ENCODE measurements around the gene WIPF2.

The WIPF2 gene

GRCh38 chr17:40317880-40318829 is 99.1 kb downstream of the WIPF2 start:
- in situ Hi-C loops (cut with HindIII; ENCODE audit: low pct_ligation_motif_present, low pct_unique_long_range_greater_than_20kb, low sequenced_read_pairs) = loop anchor here (25.0 kb wide), 1 partner anchor 219 kb away; no protein-coding TSS in a partner anchor
- DNase-seq = peak; percentile 97

GRCh38 chr17:40318830-40319391 is 99.8 kb downstream of the WIPF2 start:
- DNase-seq = no peak
- in situ Hi-C loops (cut with HindIII; ENCODE audit: low pct_ligation_motif_present, low pct_unique_long_range_greater_than_20kb, low sequenced_read_pairs) = loop anchor here (25.0 kb wide), 1 partner anchor 218 kb away; no protein-coding TSS in a partner anchor

- no peak for DNase-seq
- in situ Hi-C loops (cut with HindIII; ENCODE audit: low pct_ligation_motif_present, low pct_unique_long_range_greater_than_20kb, low sequenced_read_pairs) = loop anchor here (25.0 kb wide), 1 partner anchor 217 kb away; no protein-coding TSS in a partner anchor
Measured at GRCh38 chr17:40319651-40320540, 100.8 kb downstream of the WIPF2 start.

GRCh38 chr17:40320756-40321523 is 101.8 kb downstream of the WIPF2 start:
- no peak for DNase-seq
- in situ Hi-C loops (cut with HindIII; ENCODE audit: low pct_ligation_motif_present, low pct_unique_long_range_greater_than_20kb, low sequenced_read_pairs) = loop anchor here (25.0 kb wide), 1 partner anchor 216 kb away; no protein-coding TSS in a partner anchor

- no peak for DNase-seq
- in situ Hi-C loops (cut with HindIII; ENCODE audit: low pct_ligation_motif_present, low pct_unique_long_range_greater_than_20kb, low sequenced_read_pairs) = loop anchor here (25.0 kb wide), 1 partner anchor 216 kb away; no protein-coding TSS in a partner anchor
Measured at GRCh38 chr17:40321524-40321929, 102.4 kb downstream of the WIPF2 start.

- in situ Hi-C loops (cut with HindIII; ENCODE audit: low pct_ligation_motif_present, low pct_unique_long_range_greater_than_20kb, low sequenced_read_pairs) = loop anchor here (25.0 kb wide), 1 partner anchor 215 kb away; no protein-coding TSS in a partner anchor
- DNase-seq = no peak
Measured at GRCh38 chr17:40321961-40322357, 102.9 kb downstream of the WIPF2 start.

GRCh38 chr17:40322358-40323315 is 103.5 kb downstream of the WIPF2 start:
- in situ Hi-C loops (cut with HindIII; ENCODE audit: low pct_ligation_motif_present, low pct_unique_long_range_greater_than_20kb, low sequenced_read_pairs) = loop anchor here (25.0 kb wide), 1 partner anchor 215 kb away; no protein-coding TSS in a partner anchor
- peak; percentile 76 for DNase-seq

GRCh38 chr17:40323391-40324381 is 104.6 kb downstream of the WIPF2 start:
- DNase-seq = peak; percentile 31
- in situ Hi-C loops (cut with HindIII; ENCODE audit: low pct_ligation_motif_present, low pct_unique_long_range_greater_than_20kb, low sequenced_read_pairs) = loop anchor here (25.0 kb wide), 1 partner anchor 214 kb away; no protein-coding TSS in a partner anchor

- DNase-seq = no peak
- in situ Hi-C loops (cut with HindIII; ENCODE audit: low pct_ligation_motif_present, low pct_unique_long_range_greater_than_20kb, low sequenced_read_pairs) = no loop called here
Measured at GRCh38 chr17:40325156-40326013, 106.3 kb downstream of the WIPF2 start.

- no peak for DNase-seq
- in situ Hi-C loops (cut with HindIII; ENCODE audit: low pct_ligation_motif_present, low pct_unique_long_range_greater_than_20kb, low sequenced_read_pairs) = no loop called here
Measured at GRCh38 chr17:40326014-40326831, 107.1 kb downstream of the WIPF2 start.

- in situ Hi-C loops (cut with HindIII; ENCODE audit: low pct_ligation_motif_present, low pct_unique_long_range_greater_than_20kb, low sequenced_read_pairs) = no loop called here
Measured at GRCh38 chr17:40326832-40327199, 107.7 kb downstream of the WIPF2 start.

GRCh38 chr17:40327244-40327729 is 108.2 kb downstream of the WIPF2 start:
- DNase-seq = no peak
- in situ Hi-C loops (cut with HindIII; ENCODE audit: low pct_ligation_motif_present, low pct_unique_long_range_greater_than_20kb, low sequenced_read_pairs) = no loop called here

More at GRCh38 chr17:40326832-40327199, 107.7 kb downstream of the WIPF2 start:
- DNase-seq = no peak

GRCh38 chr17:40327735-40328385 is 108.8 kb downstream of the WIPF2 start:
- in situ Hi-C loops (cut with HindIII; ENCODE audit: low pct_ligation_motif_present, low pct_unique_long_range_greater_than_20kb, low sequenced_read_pairs) = no loop called here

More at GRCh38 chr17:40327735-40328385, 108.8 kb downstream of the WIPF2 start:
- DNase-seq = no peak

All from ACHN (cell line).